MM.1S (cell line): ENCODE data around the gene DUSP14.

Experiments used
- EZH2 ChIP-seq: fragments of 300-600 bp; sonication (generic); optimal IDR thresholded peaks from 2 replicates; pipeline ENCODE3; 2017; ENCODE audit warnings: low read depth, mild to moderate bottlenecking, antibody characterized with exemption, low read length, mixed read lengths
- EZH2phosphoT487 ChIP-seq: fragments of 300-600 bp; sonication (generic); IDR thresholded peaks from 2 replicates; pipeline ENCODE4 v1.6.1; 2018; ENCODE audit warnings: antibody characterized with exemption, low read length
- TF ChIP-seq, protein P1 (sequence below): fragments of 300-600 bp; sonication (generic); IDR thresholded peaks from 2 replicates; pipeline ENCODE4 v1.5.1; 2016; ENCODE audit warnings: antibody characterized with exemption, low read length, mixed read lengths

DNA sequence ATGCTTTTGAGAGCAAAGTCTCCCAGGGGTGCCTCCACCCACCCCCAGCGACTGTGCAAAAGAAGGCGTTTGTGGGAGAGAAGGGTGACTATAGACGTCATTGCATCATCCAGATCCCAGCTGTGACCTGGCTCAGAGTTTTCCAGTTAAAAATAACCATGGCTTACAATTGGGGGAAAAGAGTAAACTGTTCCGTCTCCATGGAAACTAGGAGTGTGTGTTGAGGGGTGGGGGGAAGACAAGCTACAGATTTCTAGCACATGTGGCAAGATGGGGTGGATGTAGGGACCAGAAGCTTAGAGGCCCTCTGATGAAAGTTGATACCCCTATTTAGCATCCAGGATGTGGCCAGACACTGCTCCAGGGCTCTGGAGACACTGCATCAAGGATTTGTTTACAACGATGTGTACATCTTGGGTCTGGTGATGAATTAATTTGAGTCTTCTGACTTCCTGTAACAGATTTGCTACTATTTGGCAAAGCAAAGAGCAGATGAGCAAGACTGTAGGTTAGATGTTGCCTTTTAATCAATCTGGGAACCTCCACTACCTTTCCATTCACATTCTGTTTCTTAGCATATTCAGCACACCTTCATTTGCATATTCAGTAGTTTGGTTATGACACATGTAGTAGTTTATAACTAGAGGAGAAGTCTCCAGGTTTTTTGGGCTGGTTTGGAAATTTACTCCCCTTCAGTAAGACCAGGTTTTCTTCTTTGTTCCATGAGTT lies 6.2 kb upstream of the DUSP14 start:
- TF ChIP-seq, protein P1, sequence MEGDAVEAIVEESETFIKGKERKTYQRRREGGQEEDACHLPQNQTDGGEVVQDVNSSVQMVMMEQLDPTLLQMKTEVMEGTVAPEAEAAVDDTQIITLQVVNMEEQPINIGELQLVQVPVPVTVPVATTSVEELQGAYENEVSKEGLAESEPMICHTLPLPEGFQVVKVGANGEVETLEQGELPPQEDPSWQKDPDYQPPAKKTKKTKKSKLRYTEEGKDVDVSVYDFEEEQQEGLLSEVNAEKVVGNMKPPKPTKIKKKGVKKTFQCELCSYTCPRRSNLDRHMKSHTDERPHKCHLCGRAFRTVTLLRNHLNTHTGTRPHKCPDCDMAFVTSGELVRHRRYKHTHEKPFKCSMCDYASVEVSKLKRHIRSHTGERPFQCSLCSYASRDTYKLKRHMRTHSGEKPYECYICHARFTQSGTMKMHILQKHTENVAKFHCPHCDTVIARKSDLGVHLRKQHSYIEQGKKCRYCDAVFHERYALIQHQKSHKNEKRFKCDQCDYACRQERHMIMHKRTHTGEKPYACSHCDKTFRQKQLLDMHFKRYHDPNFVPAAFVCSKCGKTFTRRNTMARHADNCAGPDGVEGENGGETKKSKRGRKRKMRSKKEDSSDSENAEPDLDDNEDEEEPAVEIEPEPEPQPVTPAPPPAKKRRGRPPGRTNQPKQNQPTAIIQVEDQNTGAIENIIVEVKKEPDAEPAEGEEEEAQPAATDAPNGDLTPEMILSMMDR = no peak
- TF ChIP-seq EZH2 = no peak
- no peak for TF ChIP-seq EZH2phosphoT487
